ACHN (cell line): Measurements from ENCODE around the gene CFD.
"Not testable (repeated sequence)": the region's sequence is repeated elsewhere in the genome, so short reads cannot be mapped to it uniquely, and the experiment has no call there.

ENCODE experiments used
- DNase-seq: peaks from one replicate; pipeline ENCODE4 v3.0.0-alpha.2; 2015
- in situ Hi-C: cut with HindIII; loops from 2 replicates; pipeline ENCODE4 v1.10.0; 2017; ENCODE audit warnings: low sequenced_read_pairs, low pct_ligation_motif_present, low pct_unique_long_range_greater_than_20kb

CFD gene

GRCh38 chr19:858868-859843 is at the start of gene CFD:
CFD (plus strand) TSS chr19:859664; CDS start chr19:859690, 26 bp downstream.
- no peak for DNase-seq
- in situ Hi-C loops: no loop called here

GRCh38 chr19:810077-810855 is 49.2 kb upstream of the CFD start:
- in situ Hi-C loops: no loop called here
- DNase-seq: no peak

DNA sequence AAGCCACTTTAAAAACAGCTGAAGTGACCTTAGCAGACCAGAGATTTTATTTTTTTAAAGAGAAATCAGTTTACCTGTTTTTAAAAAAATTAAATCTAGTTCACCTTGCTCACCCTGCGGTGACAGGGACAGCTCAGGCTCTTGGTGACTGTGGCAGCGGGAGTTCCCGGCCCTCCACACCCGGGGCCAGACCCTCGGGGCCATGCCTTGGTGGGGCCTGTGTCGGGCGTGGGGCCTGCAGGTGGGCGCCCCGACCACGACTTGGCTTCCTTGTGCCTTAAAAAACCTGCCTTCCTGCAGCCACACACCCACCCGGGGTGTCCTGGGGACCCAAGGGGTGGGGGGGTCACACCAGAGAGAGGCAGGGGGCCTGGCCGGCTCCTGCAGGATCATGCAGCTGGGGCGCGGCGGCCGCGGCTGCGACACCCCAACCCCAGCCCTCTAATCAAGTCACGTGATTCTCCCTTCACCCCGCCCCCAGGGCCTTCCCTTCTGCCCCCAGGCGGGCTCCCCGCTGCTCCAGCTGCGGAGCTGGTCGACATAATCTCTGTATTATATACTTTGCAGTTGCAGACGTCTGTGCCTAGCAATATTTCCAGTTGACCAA is 48.5 kb upstream of the CFD start:
- in situ Hi-C loops: no loop called here

GRCh38 chr19:811506-812048 is 47.9 kb upstream of the CFD start:
- in situ Hi-C loops: no loop called here

More for the DNA sequence above, 48.5 kb upstream of the CFD start:
- DNase-seq: no peak

GRCh38 chr19:812049-812746 is 47.3 kb upstream of the CFD start:
- no peak for DNase-seq
- in situ Hi-C loops: no loop called here

More at GRCh38 chr19:811506-812048, 47.9 kb upstream of the CFD start:
- no peak for DNase-seq

DNA sequence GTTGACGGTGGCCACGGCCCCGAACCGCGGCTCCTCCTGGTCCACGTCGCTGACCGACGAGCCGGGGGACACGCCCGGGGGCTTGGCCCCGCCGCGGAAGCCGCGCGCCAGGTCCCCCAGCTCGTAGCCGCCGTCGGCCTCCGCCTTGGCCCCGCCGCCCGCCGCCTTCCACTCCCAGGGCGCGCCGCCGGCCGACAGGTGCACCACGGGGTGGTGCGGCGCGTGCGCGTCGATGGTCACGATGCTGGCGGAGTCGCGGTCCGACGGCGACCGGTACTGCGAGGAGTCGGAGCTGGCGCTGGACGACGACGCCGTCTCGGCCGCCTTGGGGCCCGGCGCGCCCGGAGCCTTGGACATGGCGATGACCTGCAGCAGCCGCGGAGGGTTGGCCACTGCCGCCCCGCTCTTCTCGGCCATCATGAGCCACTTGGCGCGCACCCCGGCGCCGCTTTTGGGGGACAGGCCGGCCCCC is 46.7 kb upstream of the CFD start:
- in situ Hi-C loops: no loop called here
- no peak for DNase-seq

DNA sequence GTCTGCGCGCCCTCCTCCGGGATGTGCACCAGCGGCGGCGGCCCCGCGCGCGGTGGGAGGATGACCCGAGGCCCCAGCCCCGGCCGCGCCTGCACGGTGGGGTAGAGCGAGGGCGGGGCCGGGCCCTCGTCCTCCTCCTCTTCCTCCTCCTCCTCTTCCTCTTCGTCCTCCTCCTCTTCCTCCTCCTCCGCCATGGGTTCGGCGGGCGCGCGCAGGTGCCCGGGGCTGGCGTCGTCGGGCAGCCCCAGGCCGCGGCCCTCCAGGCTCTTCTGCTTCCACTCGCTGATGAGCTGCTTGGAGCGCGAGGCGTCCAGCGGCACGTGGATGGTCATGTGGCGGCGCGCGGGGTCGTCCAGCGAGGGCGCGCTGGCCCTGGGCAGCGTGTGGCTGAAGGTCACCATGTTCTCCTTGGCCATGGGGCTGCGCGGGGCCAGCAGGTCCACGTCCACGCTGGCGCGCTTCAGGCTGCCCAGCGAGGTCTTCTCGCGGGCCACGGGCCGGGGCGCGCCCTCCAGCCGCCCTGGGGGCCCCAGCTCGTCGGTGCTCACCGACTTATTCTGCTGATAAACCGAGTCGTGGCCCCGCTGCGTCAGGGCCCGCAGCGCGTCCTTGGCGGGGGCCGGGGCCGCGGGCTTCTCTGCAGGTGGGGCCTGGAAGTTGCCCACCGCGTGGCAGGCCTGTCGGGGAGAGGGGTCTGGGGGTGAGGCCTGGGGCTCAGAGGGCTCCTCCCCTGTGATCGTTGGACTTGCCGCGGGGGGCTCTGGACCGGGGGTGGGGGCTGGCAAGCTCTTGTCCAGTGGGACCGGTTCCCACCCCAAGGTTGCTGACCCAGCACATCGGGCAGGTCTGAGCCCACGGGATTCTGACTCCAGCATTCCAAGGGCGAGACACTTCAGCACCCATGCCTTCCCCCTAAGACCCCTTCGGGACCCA is 46.0 kb upstream of the CFD start:
- in situ Hi-C loops: no loop called here
- DNase-seq: no peak

DNA sequence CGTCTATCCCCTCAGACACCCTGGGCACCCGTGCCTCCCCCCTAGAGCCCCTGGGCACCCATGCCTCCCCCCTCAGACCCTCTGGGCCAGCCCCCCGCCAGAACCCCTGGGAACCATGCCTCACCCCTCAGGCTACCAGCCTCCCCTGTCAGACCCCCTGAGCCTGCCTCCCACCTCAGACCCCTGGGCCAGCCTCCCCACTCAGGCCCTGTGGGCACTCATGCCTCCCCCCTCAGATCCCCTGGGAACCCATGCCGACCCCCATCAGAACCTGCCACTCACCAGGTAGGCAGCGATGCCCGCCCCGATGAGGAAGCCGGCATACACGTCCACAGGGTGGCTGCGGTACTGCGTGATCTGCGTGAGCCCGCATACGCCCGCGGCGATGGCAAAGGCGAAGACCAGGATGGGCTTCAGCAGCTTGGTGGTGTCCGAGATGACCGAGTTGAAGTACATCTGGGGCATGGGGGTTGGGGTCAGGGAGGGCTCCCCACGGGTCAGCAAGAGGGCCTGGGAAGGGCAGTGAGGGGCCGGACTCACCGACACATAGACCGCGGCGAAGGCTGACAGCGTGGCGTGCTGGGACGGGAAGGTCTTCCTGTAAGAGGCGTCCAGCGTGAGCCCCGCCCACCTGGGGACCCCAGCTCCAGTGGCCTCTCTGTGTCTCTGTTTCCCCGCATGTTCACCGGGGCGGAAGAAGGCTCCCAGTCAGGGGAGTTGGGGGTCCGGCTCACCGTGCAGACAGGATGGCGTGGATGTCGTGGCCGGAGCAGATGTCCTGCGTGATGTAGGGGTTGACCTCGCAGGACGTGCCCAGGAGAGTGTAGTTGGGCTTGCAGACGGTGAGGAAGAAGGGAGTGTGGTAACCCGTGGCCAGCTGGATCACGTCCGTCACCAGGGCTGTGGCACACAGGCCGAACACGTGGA is 45.0 kb upstream of the CFD start:
- in situ Hi-C loops: no loop called here
- DNase-seq: no peak

DNA sequence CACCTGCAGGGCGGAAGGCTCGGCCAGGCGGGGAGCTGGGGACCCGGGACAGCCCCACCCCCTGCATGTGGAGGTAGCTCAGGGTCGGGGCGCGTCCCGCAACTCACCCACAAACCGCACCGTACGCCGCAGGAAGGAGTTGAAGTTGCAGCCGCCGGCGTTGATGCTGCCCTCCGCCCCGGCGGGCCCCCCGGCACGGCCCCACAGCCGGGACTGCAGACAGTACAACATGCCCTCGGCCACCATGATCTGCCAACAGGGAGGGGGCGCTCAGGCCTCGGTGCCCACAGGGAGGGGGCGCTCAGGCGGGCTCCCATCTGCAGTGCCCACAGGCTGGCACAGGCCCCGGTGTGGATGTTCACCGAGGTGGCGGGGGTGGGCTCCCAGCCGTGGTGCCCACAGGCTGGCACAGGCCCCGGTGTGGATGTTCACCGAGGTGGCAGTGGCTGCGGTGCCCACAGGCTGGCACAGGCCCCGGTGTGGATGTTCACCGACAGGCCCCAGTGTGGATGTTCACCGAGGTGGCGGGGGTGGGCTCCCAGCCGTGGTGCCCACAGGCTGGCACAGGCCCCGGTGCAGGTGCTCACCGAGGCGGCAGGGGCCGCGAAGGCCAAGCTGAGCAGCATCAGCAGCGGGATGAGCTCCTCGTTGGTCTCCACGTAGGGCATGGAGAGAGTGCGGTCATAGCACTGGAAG is 44.2 kb upstream of the CFD start:
- no peak for DNase-seq
- in situ Hi-C loops: no loop called here

GRCh38 chr19:815775-816499 is 43.5 kb upstream of the CFD start:
- in situ Hi-C loops: no loop called here
- DNase-seq: no peak

DNA sequence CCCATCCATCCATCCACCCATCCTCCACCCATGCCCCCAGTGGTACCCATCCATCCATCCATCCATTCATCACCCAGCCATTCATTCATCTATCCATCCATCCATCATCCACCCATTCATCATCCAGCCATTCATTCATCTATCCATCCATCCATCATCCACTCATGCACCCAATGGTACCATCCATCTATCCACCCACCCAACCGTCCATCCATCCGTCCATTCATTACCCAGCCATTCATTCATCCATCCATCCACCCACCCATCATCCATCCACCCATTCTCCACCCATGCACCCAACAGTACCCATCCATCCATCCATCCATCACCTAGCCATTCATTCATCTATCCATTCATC is 43.0 kb upstream of the CFD start:
- no peak for DNase-seq
- in situ Hi-C loops: no loop called here

GRCh38 chr19:820212-820611 is 39.3 kb upstream of the CFD start:
- in situ Hi-C loops, DNase-seq: not testable (repeated sequence)

DNA sequence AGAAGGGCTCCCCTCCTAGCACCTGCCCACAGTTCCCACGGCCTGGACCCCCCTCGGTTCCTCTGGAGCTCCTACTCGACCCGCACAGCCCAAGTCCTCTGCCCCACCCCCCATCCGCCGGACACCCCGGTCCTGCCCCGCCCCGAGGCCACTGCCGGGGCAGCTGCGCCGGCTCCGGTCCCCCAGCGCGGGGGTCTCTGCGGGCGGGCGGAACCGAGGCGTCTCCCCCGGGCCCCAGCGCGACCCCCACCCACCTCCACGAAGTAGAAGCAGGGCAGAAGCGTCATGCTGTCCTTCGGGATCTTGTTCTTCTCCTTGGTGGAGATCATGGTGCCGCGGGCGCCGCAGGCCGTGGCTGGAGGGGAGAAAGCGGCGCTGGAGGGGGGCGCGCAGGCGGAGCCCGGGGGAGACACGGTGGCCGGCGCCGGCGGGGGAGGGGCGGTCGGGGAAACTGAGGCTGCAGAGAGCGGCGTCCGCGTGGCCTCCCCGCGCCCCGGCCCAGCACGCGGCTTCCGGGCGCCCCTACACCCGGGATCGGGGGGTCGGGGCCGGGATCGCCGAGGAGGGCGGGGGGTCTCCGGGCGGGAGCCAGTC is 38.1 kb upstream of the CFD start:
- in situ Hi-C loops: no loop called here
- no peak for DNase-seq

DNA sequence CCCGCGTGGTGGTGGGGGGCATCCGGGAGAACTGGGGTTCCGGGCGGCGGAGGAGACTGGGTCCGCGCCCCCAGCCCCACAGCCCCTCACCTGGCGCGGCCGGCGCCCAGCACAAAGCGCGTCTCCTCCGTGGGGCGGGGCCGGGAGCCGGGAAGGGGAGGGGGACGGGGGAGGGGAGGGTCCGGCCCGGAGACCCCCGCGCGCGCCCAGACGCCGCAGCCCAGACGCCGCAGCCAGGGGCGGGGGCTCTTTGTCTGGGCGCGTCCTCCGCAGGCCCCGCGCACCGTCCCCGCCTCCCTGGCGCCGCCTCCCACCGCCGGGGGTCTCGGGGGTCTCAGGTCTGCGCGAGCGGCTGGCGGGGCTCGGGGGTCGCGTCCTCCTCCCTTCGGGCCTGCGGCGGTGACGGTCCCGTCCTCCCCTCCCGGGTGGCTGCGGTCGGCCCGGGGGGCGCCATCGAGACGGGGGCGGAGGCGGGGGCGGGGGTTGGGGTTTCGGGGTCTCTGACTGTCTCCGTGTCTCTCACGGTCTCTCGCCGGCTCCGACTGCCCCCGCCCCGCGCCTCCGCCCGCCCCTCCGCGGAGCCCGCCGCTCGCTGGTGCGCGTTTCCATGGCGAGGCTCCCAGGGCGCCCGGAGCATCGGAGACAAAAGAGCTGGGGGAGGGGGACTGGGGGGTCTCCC is 37.5 kb upstream of the CFD start, which contains the start of gene PLPPR3:
PLPPR3 (minus strand) TSS at position 131 of the 679 bp plus-strand sequence. CDS start 396 bp downstream, outside the sequence.
- in situ Hi-C loops: no loop called here
- DNase-seq: no peak
